HepG2 (cell line): ENCODE measurements around the gene BRAT1. TPM values are rescaled to one million over a fixed set of nuclear protein-coding genes. Genes with fewer than 3 reads are reported as not detected.

Experiments
- ATAC-seq: fragments of 200-7000 bp; cut with Tn5 transposase; 3 replicates; pipeline ENCODE4 v1.9.1; 2020; ENCODE audit warnings: mild to moderate bottlenecking, moderate library complexity
- BruUV-seq: library from RNA; stranded (reverse); fragments of 400-500 nt; replicated peaks from 2 replicates; lab custom pipeline; 2021; lab: Mats Ljungman, UMichigan
- CTCF ChIA-PET: fragments of 300-600 bp; formaldehyde crosslinking; extraction: SDS; loops from one replicate; lab custom pipeline; 2021; ENCODE audit warnings: low total read pairs, inconsistent platforms, low intra/inter-chr PET ratio; lab: Yijun Ruan, JAX
- POLR2A ChIA-PET: fragments of 350-600 bp; sonication (Branson Sonifier 250); formaldehyde crosslinking; loops from one replicate; lab custom pipeline; 2020; ENCODE audit warnings: antibody characterized with exemption, inconsistent platforms; lab: Yijun Ruan, JAX
- DNase-seq: peaks from one replicate; pipeline ENCODE4 v3.0.0-alpha.2; 2015; ENCODE audit warnings: low spot score
- FAIRE-seq: peaks from 3 replicates; lab custom pipeline; 2011; peaks lifted over from hg19 to GRCh38; lab: Jason Lieb, UNC
- H2AFZ ChIP-seq: one replicate; pipeline ENCODE4 v1.6.1; 2011; ENCODE audit warnings: low read length, inconsistent platforms
- H3K27ac ChIP-seq: fragments of 300-600 bp; 3 replicates; pipeline ENCODE4 v1.8.0; 2011; ENCODE audit warnings: mixed run types, mild to moderate bottlenecking, mixed read lengths, low read length, inconsistent platforms; ENCODE audit not compliant: insufficient read depth; ENCODE audit errors: extremely low read length
- H3K27me3 ChIP-seq, 2 experiments: fragments of 200-600 bp in 1 of 2; 2 replicates in 1 of 2; 3 replicates in 1 of 2; pipeline versions ENCODE4 v1.6.0 to v1.8.0; 2011; ENCODE audit warnings: low read length in 2 of 2, mild to moderate bottlenecking in 2 of 2, moderate library complexity in 2 of 2, inconsistent platforms in 1 of 2; ENCODE audit not compliant: insufficient read depth in 2 of 2, control insufficient read depth in 1 of 2
- H3K36me3 ChIP-seq, 2 experiments: fragments of 200-600 bp in 1 of 2; replicated peaks in 1 of 2; 2 replicates in 1 of 2; 3 replicates in 1 of 2; pipeline versions ENCODE4 v1.5.1 to v1.8.0; 2011; ENCODE audit warnings: low read length in 2 of 2, inconsistent platforms in 1 of 2; ENCODE audit not compliant: insufficient read depth in 2 of 2, control insufficient read depth in 1 of 2
- H3K4me1 ChIP-seq: 2 replicates; pipeline ENCODE4 v1.5.1; 2012; ENCODE audit warnings: low read length, inconsistent platforms; ENCODE audit not compliant: insufficient read depth
- H3K4me2 ChIP-seq: 2 replicates; pipeline ENCODE4 v1.6.0; 2011; ENCODE audit warnings: low read depth, low read length, inconsistent platforms
- H3K4me3 ChIP-seq, 3 experiments: fragments of 200-600 bp in 1 of 3; sonication (generic), shearing (Covaris generic) in 1 of 3; replicated peaks in 1 of 3; 2 replicates each; pipeline ENCODE4 v1.5.1; 2011 to 2016; ENCODE audit warnings: low read length in 3 of 3, inconsistent platforms in 2 of 3, low read depth in 2 of 3, mild to moderate bottlenecking in 2 of 3, control low read depth in 1 of 3, mixed read lengths in 1 of 3; ENCODE audit not compliant: insufficient read depth in 1 of 3
- H3K79me2 ChIP-seq: one replicate; pipeline ENCODE4 v1.6.1; 2011; ENCODE audit warnings: low read length, inconsistent platforms; ENCODE audit not compliant: insufficient read depth
- H3K9ac ChIP-seq: 2 replicates; pipeline ENCODE4 v1.6.0; 2011; ENCODE audit warnings: mild to moderate bottlenecking, low read depth, low read length, inconsistent platforms; ENCODE audit not compliant: insufficient read depth
- H3K9me3 ChIP-seq: 2 replicates; pipeline ENCODE4 v1.5.1; 2012; ENCODE audit warnings: mild to moderate bottlenecking, low read length
- H4K20me1 ChIP-seq: 2 replicates; pipeline ENCODE4 v1.6.0; 2011; ENCODE audit warnings: inconsistent platforms, mild to moderate bottlenecking, low read length, moderate library complexity; ENCODE audit not compliant: insufficient read depth
- CREB3 ChIP-seq: sonication (generic); formaldehyde crosslinking; IDR thresholded peaks from 2 replicates; pipeline ENCODE4 v1.5.0; 2020; ENCODE audit warnings: missing genetic modification reagents
- GABPB1 ChIP-seq: IDR thresholded peaks from 2 replicates; pipeline ENCODE4 v1.6.1; 2016; ENCODE audit warnings: mild to moderate bottlenecking, missing genetic modification reagents, moderate library complexity, missing compliant biosample characterization
- MLX ChIP-seq: IDR thresholded peaks from 2 replicates; pipeline ENCODE4 v1.6.1; 2016
- RXRA ChIP-seq: sonication (generic); formaldehyde crosslinking; IDR thresholded peaks from 2 replicates; pipeline ENCODE4 v1.5.1; 2020; ENCODE audit warnings: missing genetic modification reagents
- SP1 ChIP-seq, 2 experiments: fragments of 450-650 bp in 1 of 2; sonication (generic) in 1 of 2; formaldehyde crosslinking in 1 of 2; IDR thresholded peaks; 2 replicates each; pipeline versions ENCODE4 v1.4.0 to v1.6.1; 2016 to 2020; ENCODE audit warnings: missing genetic modification reagents in 1 of 2
- WIZ ChIP-seq: sonication (generic); formaldehyde crosslinking; IDR thresholded peaks from 2 replicates; pipeline ENCODE4 v1.5.1; 2020; ENCODE audit warnings: mild to moderate bottlenecking, missing genetic modification reagents
- YY1 ChIP-seq: IDR thresholded peaks from 2 replicates; pipeline ENCODE4 v1.6.1; 2011; ENCODE audit warnings: low read length, low read depth, moderate library complexity, mild to moderate bottlenecking; ENCODE audit not compliant: insufficient read depth, insufficient replicate concordance
- ZMYM4 ChIP-seq: sonication (generic); formaldehyde crosslinking; IDR thresholded peaks from 2 replicates; pipeline ENCODE4 v1.8.1; 2023; ENCODE audit warnings: mild to moderate bottlenecking, missing genetic modification reagents
- ZNF383 ChIP-seq: sonication (generic); formaldehyde crosslinking; IDR thresholded peaks from 2 replicates; pipeline ENCODE4 v1.4.0; 2020; ENCODE audit warnings: missing genetic modification reagents, mild to moderate bottlenecking, borderline replicate concordance
- ZNF468 ChIP-seq: sonication (generic); formaldehyde crosslinking; IDR thresholded peaks from 2 replicates; pipeline ENCODE4 v1.8.0; 2022; ENCODE audit warnings: mild to moderate bottlenecking, moderate library complexity, missing genetic modification reagents
- ZNF556 ChIP-seq: sonication (generic); formaldehyde crosslinking; IDR thresholded peaks from 2 replicates; pipeline ENCODE4 v1.4.0; 2020; ENCODE audit warnings: mild to moderate bottlenecking, missing genetic modification reagents, borderline replicate concordance
- WGBS: methylation state at CpG from one replicate; pipeline ENCODE4 v1.1.6; 2017; ENCODE audit warnings: low lambda C conversion rate; 5-methylcytosine and 5-hydroxymethylcytosine counted together
- in situ Hi-C: cut with HindIII; loops from 2 replicates; pipeline ENCODE4 v1.10.0; 2017; ENCODE audit warnings: low pct_unique_long_range_greater_than_20kb; ENCODE audit not compliant: extremely low pct_ligation_motif_present
- intact Hi-C: fragments of 100-400 bp; cut with micrococcal nuclease; formaldehyde crosslinking; loops from one replicate; pipeline ENCODE4 v1.10.0; 2022; ENCODE audit not compliant: unreplicated experiment
- polyA plus RNA-seq, 8 experiments: library from polyadenylated mRNA; depleted of rRNA in 3 of 8; stranded (reverse) in 7 of 8; unstranded in 1 of 8; fragments of >200 nt; fragmentation: Illumina TruSeq in 4 of 8; extraction: Trizol in 4 of 8; gene quantifications; 2 replicates each; pipeline versions ENCODE4 v1.2.1 to v1.2.3, GENCODE V29; 2011 to 2016; ENCODE audit warnings: low read depth in 4 of 8, missing spikeins in 1 of 8, mixed read lengths in 1 of 8; ENCODE audit not compliant: insufficient read depth in 1 of 8
- total RNA-seq, 5 experiments: library from RNA; depleted of rRNA; stranded (reverse); fragments of >200 nt; fragmentation: Illumina TruSeq; extraction: Trizol; gene quantifications; 2 replicates each; pipeline ENCODE4 v1.2.3, GENCODE V29; 2016; ENCODE audit warnings: low read depth in 1 of 5
- TF ChIP-seq, protein P1 (sequence below): sonication (generic); formaldehyde crosslinking; IDR thresholded peaks from 2 replicates; pipeline ENCODE4 v1.4.0; 2020; ENCODE audit warnings: missing genetic modification reagents
- TF ChIP-seq, protein P2 (sequence below): sonication (generic); formaldehyde crosslinking; IDR thresholded peaks from 2 replicates; pipeline ENCODE4 v1.5.0; 2020; ENCODE audit warnings: mild to moderate bottlenecking, missing genetic modification reagents, borderline replicate concordance
- TF ChIP-seq, protein P3 (sequence below): sonication (generic); formaldehyde crosslinking; IDR thresholded peaks from 2 replicates; pipeline ENCODE4 v1.9.0; 2021; ENCODE audit warnings: missing genetic modification reagents, borderline replicate concordance

BRAT1 gene
- total and polyA plus RNA-seq, 2 of the 13 experiments (the other 11 are each of a cell fraction or from before 2014, with no cell fraction given), result 10.2 to 20.3 TPM

GRCh38 chr7:2577914-2578680 lies 22.8 kb upstream of the BRAT1 start:
- Histone ChIP-seq H2AFZ (no peak overlapping the region), H3K4me2 (no peak overlapping the region), H3K4me3 (no peak overlapping the region), H3K79me2 (no peaks in the 10 kb centered on the region), H3K4me1 (no peaks in the 10 kb centered on the region), H3K9ac (no peak overlapping the region), H4K20me1 (no peaks in the 10 kb centered on the region), H3K9me3 (no peaks in the 10 kb centered on the region), H3K36me3 (no peaks in the 10 kb centered on the region), H3K27ac (no peak overlapping the region), H3K27me3 (no peaks in the 10 kb centered on the region)
- FAIRE-seq (no peak), ATAC-seq (no peak), DNase-seq (no peak)
- in situ Hi-C loops (no loop called here), intact Hi-C loops (no loop called here)
- WGBS, result 96% methylated on average over 71 of the region's 73 CpGs
- TF ChIP-seq, protein P1, sequence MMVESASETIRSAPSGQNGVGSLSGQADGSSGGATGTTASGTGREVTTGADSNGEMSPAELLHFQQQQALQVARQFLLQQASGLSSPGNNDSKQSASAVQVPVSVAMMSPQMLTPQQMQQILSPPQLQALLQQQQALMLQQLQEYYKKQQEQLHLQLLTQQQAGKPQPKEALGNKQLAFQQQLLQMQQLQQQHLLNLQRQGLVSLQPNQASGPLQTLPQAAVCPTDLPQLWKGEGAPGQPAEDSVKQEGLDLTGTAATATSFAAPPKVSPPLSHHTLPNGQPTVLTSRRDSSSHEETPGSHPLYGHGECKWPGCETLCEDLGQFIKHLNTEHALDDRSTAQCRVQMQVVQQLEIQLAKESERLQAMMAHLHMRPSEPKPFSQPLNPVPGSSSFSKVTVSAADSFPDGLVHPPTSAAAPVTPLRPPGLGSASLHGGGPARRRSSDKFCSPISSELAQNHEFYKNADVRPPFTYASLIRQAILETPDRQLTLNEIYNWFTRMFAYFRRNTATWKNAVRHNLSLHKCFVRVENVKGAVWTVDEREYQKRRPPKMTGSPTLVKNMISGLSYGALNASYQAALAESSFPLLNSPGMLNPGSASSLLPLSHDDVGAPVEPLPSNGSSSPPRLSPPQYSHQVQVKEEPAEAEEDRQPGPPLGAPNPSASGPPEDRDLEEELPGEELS (CRISPR knock-in tag), result no peak
- TF ChIP-seq ZMYM4 (CRISPR knock-in tag), result no peak
- no peak for TF ChIP-seq ZNF468 (CRISPR knock-in tag)
- TF ChIP-seq ZNF383 (CRISPR knock-in tag), result no peak
- TF ChIP-seq WIZ, result no peak
- TF ChIP-seq, protein P2, sequence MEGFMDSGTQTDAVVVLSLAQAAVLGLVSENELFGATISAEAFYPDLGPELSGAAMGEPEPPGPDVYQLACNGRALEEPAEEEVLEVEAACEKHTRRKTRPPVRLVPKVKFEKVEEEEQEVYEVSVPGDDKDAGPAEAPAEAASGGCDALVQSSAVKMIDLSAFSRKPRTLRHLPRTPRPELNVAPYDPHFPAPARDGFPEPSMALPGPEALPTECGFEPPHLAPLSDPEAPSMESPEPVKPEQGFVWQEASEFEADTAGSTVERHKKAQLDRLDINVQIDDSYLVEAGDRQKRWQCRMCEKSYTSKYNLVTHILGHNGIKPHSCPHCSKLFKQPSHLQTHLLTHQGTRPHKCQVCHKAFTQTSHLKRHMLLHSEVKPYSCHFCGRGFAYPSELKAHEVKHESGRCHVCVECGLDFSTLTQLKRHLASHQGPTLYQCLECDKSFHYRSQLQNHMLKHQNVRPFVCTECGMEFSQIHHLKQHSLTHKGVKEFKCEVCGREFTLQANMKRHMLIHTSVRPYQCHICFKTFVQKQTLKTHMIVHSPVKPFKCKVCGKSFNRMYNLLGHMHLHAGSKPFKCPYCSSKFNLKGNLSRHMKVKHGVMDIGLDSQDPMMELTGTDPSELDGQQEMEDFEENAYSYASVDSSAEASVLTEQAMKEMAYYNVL (CRISPR knock-in tag), result no peak
- no peak for TF ChIP-seq SP1 (IDR thresholded peaks at IDR 0.05)
- TF ChIP-seq SP1 (CRISPR knock-in tag; IDR thresholded peaks at IDR 0.05), result no peak
- no peak for TF ChIP-seq YY1
- TF ChIP-seq ZNF556, result no peak
- no peak for TF ChIP-seq RXRA (CRISPR knock-in tag)
- no peak for TF ChIP-seq GABPB1
- no peak for TF ChIP-seq CREB3 (CRISPR knock-in tag)
- TF ChIP-seq, protein P3, sequence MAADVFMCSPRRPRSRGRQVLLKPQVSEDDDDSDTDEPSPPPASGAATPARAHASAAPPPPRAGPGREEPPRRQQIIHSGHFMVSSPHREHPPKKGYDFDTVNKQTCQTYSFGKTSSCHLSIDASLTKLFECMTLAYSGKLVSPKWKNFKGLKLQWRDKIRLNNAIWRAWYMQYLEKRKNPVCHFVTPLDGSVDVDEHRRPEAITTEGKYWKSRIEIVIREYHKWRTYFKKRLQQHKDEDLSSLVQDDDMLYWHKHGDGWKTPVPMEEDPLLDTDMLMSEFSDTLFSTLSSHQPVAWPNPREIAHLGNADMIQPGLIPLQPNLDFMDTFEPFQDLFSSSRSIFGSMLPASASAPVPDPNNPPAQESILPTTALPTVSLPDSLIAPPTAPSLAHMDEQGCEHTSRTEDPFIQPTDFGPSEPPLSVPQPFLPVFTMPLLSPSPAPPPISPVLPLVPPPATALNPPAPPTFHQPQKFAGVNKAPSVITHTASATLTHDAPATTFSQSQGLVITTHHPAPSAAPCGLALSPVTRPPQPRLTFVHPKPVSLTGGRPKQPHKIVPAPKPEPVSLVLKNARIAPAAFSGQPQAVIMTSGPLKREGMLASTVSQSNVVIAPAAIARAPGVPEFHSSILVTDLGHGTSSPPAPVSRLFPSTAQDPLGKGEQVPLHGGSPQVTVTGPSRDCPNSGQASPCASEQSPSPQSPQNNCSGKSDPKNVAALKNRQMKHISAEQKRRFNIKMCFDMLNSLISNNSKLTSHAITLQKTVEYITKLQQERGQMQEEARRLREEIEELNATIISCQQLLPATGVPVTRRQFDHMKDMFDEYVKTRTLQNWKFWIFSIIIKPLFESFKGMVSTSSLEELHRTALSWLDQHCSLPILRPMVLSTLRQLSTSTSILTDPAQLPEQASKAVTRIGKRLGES, result no peak
- no peak for TF ChIP-seq MLX (CRISPR knock-in tag)
- ChIA-PET POLR2A (no interaction called here), CTCF (no interaction called here)
- BruUV-seq, result no TSS peak
